ENCODE data around the gene IL6R. TPM values are rescaled to one million over a fixed set of nuclear protein-coding genes. Genes with fewer than 3 reads are reported as not detected.

IL6R gene
- total RNA-seq, 1 experiment from 2014 or later: 44.7 TPM

DNA sequence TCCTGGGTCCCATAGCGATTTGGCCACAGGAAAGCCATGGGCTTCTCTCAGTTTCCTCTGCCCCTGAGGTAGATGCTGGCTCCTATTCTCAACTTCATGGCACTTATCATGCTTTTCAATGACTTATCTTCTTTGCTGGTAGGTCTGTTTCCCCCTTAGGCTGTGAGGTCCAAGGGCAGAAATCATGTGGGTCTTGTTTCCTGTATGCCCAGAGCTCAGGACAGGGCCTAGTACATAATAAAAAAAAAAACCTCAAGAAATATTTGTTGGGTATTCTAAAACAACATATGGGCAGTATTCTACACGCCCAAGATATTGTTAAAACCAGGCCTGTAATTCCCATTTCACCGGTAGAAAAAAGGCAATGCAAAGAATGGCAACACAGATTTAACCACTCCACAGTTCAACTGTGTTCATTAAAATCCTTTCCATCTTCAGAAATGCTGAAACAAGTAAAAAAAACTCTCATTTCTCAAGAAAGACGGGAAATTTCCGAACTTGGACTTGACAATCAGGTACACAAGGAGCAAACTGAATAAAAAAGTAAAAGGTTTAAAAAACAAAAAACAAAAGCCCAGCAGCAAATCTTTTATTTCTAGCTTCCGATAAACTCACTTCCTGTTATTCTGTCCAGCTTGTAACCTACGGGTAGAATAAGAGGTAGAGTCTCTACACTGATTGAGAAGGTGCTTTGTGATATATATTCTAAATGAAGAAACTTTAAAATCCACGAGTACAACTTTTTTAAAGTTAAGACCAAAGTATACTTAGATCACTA lies 90.5 kb downstream of the IL6R start:
- in situ Hi-C loops (cut with HindIII; ENCODE audit: low sequenced_read_pairs): no loop called here
- DNase-seq (ENCODE audit: low spot score): no peak

DNA sequence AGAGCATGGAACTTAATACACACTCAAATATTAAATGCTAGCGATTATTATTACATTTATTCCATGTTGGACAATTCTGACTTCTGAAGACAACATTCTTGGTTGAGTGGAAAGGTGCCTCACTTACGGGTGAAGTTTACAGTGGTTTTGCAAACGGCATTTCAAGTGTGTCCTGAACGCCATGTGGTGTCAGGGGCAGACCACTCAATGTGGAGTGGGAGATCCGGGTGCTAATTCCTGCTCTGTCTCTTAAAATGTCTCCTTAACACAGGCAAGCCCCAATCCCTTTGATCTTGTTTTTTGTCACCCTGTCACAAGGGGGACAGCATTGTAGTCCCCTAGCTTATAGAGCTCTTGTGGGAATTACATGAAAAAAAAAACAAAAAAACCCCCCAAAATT lies 91.2 kb downstream of the IL6R start:
- no peak for DNase-seq (ENCODE audit: low spot score)
- in situ Hi-C loops (cut with HindIII; ENCODE audit: low sequenced_read_pairs): no loop called here

DNA sequence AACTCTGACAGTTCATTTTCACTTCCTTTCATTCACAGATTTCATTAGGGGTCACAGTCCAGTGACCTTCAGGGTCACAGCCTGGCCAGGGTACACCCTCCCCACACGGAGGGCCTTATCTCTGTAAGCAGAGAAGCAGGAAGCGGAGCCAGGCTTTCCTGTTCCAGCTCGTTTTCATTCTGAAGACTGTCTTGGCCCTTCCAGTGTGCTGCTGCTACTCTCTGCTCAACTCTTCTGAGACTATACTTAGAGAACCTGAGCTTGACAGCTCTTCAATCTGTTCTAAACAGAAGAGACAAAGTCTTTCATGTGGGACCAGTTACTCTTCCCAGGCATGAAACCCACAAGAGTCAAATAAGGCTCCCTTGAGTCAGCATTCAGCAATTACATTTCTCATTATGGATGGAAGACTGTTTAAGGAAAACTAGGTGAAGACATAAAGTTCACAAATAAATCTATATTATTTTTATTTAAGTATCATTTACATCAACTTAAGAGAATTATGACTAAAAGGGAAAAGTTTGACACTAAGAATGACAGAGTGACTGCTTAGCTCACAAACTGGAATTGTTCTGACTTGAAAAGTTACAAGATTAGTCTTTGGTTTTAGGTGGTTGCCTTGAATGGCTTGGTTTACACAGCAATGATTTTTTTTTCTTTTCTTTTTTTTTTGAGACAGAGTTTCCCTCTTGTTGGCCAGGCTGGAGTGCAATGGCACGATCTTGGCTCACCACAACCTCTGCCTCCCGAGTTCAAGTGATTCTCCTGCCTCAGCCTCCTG lies 92.1 kb downstream of the IL6R start:
- in situ Hi-C loops (cut with HindIII; ENCODE audit: low sequenced_read_pairs): no loop called here
- no peak for DNase-seq (ENCODE audit: low spot score)

DNA sequence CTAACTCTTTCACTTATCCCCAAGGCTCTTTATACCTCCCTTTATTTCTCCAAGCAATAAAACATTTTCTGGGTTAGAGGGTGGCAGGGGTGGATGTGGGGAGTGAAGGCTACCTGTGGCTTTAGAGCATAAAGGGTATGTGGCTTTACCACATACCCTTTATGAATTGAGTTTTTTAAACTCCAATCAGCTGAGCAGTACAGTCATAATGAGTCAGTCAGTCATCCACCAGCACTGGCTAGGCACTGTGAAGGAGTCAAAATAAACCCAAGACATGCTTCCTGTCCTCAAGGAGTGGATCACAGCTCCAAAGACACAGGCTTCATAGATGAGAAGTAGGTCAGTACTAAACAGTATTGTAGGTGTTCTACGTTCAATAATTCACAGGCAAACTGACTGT lies 94.3 kb downstream of the IL6R start:
- in situ Hi-C loops (cut with HindIII; ENCODE audit: low sequenced_read_pairs): no loop called here
- no peak for DNase-seq (ENCODE audit: low spot score)

DNA sequence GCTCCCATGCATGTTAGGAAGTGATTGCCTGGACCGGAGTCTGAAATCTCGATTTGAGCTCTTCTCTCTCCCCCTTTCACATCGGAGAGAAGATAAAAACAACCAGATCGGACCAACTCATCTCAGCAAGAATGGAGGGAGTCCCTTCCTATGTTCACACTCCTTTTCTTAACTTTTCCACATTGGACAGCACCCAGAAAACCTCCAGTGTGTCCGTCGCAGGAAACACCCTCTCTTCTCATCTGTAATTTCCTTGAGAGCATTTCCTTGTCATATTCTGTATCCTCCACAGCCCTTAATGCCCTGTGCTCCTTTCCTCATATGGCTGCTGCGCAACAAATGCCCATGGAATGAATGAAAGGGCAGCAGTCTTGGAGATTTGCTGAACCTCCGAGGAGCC lies 95.4 kb downstream of the IL6R start:
- in situ Hi-C loops (cut with HindIII; ENCODE audit: low sequenced_read_pairs): no loop called here
- DNase-seq (ENCODE audit: low spot score): no peak

DNA sequence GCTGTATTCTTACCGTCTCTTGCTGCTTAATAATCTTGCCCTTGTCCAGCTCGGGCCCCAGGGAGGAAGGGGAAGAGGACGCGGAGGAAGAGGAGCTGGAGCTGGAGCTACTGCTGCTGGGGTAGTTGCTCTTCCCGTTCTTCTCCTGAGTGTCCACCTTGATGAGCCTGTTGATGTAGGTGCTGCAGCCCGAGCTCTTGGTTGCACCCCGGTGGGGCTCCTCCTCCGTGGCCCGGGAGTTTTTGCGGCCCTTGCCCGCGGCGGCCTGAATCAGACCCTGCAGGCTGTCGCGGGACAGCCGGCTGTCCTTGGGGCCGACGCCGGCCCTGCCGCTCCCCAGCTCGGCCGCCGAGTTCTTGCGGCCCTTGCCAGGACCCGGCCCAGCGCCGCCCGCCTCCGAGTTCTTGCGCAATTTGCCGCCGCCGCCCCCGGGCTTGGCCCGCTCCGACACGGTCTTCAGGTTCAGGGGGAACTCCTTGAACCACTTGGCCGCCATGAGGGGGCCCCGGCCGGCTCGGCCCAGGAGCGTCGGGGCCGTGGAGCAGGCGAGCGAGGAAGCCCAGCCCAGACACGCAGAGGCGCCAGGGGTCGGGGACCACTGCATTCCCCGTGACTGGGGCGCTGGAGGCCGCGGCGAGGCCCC lies 96.4 kb downstream of the IL6R start:
- no peak for DNase-seq (ENCODE audit: low spot score)
- in situ Hi-C loops (cut with HindIII; ENCODE audit: low sequenced_read_pairs): no loop called here

DNA sequence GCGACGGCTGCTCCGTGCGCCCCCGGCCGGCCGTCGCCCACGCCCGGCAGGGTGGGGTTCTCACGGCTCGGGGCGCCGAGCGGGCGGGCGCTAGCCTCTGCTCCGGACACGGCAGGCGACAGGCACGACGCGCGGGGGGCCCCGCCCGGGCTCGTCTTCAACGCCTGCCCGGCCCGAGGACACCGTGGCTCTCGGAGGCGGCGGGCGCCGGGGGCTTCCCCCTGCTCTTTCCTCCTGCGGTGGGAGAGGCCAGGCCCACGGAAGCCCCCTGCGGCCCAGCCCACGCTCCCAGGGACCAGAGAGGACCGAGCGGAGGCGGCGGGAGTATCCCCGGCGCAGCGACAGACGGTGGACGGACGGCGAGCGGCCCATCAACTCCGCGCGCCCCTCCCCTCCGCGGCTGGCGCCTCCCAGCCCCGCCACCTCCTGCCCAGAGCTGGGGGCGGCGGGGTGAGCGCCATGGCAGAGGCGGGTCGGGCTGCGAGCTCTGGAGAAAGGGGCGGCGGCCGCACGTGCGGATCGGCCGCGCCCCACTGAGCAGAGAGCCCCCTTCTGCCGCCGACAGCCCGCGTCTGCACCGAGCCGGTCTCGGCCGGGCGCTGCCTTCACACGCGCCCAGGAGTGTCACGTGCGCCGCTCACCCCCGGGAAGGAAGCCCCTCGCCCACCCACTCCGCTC lies 97.1 kb downstream of the IL6R start, which contains the start of the genes SHE and TDRD10:
Gene SHE, minus strand, starts transcription at position 347 of the 678 bp plus-strand sequence. CDS start 386 bp downstream, outside the sequence.
Gene TDRD10, plus strand, starts transcription at position 154 of the 678 bp plus-strand sequence. CDS start 4,685 bp downstream, outside the sequence.
- in situ Hi-C loops (cut with HindIII; ENCODE audit: low sequenced_read_pairs): no loop called here
- DNase-seq (ENCODE audit: low spot score): no peak

DNA sequence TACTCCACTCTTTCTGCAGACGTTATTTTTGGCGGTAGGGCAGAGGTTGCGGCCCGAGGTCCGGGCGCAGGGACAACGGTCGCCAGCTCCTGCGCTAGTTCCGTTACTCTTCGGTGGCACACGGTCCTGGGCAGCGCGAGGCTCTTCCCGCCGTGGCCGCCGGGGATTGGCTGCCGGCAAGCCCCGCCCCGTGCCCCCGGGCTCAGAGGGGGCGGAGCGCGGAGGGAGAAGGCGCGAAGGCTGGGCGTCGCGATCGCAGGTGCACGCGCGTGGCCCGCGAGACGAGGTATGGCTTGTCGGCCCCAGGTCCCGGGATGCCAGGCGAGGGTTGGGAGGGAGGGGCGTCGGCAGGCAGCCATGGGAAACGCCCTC lies 97.6 kb downstream of the IL6R start:
- in situ Hi-C loops (cut with HindIII; ENCODE audit: low sequenced_read_pairs): no loop called here
- DNase-seq (ENCODE audit: low spot score): no peak

DNA sequence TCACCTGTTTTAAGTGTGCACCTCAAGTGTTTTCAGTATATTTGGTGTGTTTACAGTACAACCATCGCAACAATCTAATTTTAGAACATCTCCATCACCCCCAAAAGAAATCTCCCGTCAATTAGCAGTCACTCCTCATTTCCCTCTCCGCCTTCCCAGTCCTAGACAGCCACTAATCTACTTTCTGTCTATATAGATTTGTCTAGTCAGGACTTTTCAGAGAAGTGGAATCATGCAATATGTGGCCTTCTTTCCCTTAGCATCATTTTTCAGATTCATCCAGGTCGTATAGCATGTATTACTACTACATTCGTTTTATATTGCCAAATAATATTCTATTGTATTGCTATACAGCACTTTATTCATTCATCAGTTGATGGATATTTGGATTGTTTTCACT lies 98.8 kb downstream of the IL6R start:
- no peak for DNase-seq (ENCODE audit: low spot score)
- in situ Hi-C loops (cut with HindIII; ENCODE audit: low sequenced_read_pairs): no loop called here

DNA sequence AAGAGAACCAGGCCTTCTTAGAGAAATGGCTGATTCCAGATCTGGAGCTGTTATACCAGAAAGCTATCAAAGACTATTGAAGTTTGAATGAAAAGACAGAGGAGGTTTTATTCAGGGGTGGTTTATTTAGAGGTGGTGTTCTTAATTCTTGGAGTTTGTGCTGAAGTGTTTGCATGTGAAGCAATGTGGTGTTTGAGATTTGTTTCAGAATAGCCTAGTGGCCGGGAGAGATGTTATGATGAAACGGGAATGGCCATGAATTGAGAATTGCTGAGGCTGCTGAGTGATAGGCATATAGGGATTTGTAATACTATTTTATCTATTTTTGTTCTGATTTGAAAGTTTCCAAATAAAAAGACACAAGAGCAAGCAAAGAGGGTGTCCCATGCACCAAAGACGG lies 107.6 kb downstream of the IL6R start:
- in situ Hi-C loops (cut with HindIII; ENCODE audit: low sequenced_read_pairs): no loop called here
- no peak for DNase-seq (ENCODE audit: low spot score)

DNA sequence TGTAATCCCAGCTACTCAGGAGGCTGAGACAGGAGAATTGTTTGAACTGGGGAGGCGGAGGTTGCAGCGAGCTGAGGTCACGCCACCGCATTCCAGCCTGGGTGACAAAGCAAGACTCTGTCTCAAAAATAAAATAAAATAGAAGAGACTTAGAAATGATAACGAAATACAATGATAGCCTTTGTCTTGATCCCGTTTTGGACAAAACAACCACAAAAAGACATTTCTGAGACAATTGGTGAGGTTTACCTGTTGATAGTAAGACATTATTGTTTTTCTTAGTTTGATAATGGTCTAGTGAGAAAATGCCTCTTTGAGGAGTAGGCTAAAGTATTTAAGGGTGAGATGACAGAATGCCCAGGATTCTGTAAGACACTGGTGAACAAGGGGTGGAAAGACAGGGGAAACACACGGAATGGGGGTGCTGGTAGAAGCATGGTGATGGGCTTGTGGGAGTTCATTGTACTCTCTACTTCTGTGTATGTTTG lies 109.0 kb downstream of the IL6R start:
- in situ Hi-C loops (cut with HindIII; ENCODE audit: low sequenced_read_pairs): no loop called here
- no peak for DNase-seq (ENCODE audit: low spot score)

DNA sequence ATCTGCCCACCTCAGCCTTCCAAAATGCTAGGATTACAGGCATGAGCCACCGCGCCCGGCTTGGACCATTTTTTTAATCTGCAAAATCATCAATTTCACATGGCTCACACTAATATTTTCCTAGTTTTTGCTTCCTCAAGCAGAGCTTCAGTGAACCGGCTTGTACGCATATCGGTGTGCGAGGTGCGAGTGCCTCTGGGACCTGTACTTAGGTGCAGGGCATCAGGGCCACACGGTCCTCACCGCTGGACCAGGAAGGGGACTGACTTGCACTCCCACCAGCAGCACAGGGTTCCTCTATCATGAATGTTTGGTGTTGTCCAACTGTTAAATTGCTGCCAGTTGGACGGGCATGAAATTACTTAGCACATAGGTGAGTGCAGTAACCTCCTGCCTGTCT lies 112.5 kb downstream of the IL6R start:
- in situ Hi-C loops (cut with HindIII; ENCODE audit: low sequenced_read_pairs): no loop called here
- no peak for DNase-seq (ENCODE audit: low spot score)

Other genes with a start within 250 kb of the IL6R start
- 384 and 782 TPM in 2 replicates for gene TPM3, start 213.2 kb upstream of the IL6R start, total RNA-seq (2014; rRNA removed; shearing (Covaris generic))
- gene CFAP141, start 199.0 kb upstream of the IL6R start, total RNA-seq (2014; rRNA removed; shearing (Covaris generic)): not detected in 2 replicates
- 120 and 209 TPM in 2 replicates for gene UBAP2L, start 184.4 kb upstream of the IL6R start, total RNA-seq (2014; rRNA removed; shearing (Covaris generic))
- gene HAX1, start 132.7 kb upstream of the IL6R start, total RNA-seq (2014; rRNA removed; shearing (Covaris generic)): 63.8 and 85.6 TPM in 2 replicates
- gene AQP10, start 84.2 kb upstream of the IL6R start, total RNA-seq (2014; rRNA removed; shearing (Covaris generic)): 0.24 TPM in 1 of 2 replicates, not detected in the other
- gene ATP8B2, start 79.8 kb upstream of the IL6R start, total RNA-seq (2014; rRNA removed; shearing (Covaris generic)): 66.6 and 73.8 TPM in 2 replicates
- 0.17 TPM in 1 of 2 replicates, not detected in the other for gene TDRD10, start 96.9 kb downstream of the IL6R start, total RNA-seq (2014; rRNA removed; shearing (Covaris generic))
- gene SHE, start 97.1 kb downstream of the IL6R start, total RNA-seq (2014; rRNA removed; shearing (Covaris generic)): not detected in 2 replicates
- 38.0 and 61.2 TPM in 2 replicates for gene UBE2Q1, start 153.3 kb downstream of the IL6R start, total RNA-seq (2014; rRNA removed; shearing (Covaris generic))
- not detected in 2 replicates for gene CHRNB2, start 162.4 kb downstream of the IL6R start, total RNA-seq (2014; rRNA removed; shearing (Covaris generic))
- gene ADAR, start 202.8 kb downstream of the IL6R start, total RNA-seq (2014; rRNA removed; shearing (Covaris generic)): 67.4 and 94.1 TPM in 2 replicates